Renal pelvis (tissue), 4 donors: ENCODE results near the gene RTN1. TPM values are rescaled to one million over a fixed set of nuclear protein-coding genes. Genes with fewer than 3 reads are reported as not detected.

Source experiments
- DNase-seq: peaks from one replicate; pipeline ENCODE4 v3.0.0-alpha.2; 2013
- polyA plus RNA-seq, 3 donors: library from polyadenylated mRNA; unstranded; fragments of 120-200 nt; gene quantifications; one replicate each; pipeline ENCODE4 v1.2.1, GENCODE V29; 2013; ENCODE audit not compliant: insufficient read length in 3 of 3

RTN1 gene
- polyA plus RNA-seq, 3 donors = 2.5 to 4.3 (median 2.9) TPM

DNA sequence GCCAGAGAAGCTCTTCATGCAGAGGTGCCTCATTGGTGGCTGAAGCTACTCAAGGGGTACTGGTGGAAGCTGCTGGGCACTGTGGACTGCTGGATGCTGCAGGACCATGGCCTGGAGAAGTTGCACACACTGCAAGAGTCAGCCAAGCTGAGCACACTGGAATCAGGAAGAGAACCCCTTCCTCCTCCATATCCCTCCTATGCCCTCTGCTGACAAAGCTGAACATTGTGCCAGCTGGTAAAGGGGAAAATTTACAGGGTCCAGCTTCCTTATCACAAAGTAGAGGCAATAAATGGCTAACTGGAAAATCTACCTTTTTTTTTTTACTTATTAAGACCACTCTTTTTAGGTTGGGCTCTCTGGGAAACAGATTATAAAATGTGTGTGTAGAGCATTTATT is 300.5 kb downstream of the RTN1 start:
- no peak for DNase-seq

DNA sequence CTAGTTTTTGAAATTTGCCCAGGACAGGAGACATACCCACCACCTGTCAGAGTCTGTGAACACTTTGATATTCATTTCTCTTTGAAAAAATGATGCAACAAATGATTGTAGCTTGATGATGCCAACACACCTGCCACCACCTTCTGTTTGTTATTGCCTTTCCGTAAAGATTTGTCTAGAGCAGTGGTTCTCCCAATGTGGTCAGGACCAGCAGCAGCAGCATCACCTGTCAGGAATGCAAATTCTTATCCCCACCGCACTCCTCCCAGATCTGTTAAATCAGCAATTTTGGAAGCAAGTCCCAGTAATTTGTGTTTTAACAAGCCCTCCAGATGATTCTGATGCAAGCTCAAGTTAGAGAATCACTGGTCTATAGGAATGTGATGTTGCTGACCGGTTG is 303.9 kb downstream of the RTN1 start:
- no peak for DNase-seq

DNA sequence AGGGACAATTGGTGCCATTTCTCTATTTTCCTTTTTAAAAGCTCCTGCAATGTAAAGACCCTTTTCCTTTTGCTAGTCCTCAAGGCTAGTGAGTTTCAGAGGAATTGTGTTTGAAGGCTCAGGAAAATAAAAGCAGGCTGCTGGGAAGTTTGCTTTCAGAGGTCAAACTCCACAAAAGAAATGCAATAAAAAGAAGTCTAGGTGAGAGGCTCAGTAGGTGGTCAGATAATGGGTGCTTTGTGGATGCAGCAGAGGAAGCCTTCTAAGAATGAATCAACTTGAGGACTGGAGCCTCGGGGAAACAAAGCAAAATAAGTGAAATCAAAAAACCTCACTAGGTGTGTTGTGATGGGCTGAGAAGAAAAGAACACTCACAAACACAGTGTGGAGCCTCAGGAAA is 304.3 kb downstream of the RTN1 start:
- DNase-seq = no peak

DNA sequence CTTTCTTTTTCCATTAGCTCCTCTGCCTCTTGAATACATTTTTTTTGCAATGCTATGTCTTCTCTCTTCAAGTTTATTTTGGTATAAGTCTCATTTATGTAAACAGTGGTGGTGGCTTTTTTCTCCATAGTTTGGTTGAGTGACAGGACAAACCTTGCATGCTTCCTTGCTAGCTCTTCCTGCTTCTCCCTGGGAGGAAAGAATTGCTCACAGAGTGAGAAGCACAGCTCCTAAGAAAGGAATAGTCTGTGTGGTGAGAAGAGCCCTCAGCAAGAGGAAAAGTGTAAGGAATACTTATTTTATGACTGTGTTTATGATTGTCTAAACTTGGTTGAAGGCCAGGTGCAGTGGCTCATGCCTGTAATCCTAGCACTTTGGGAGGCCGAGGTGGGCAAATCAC is 305.5 kb downstream of the RTN1 start:
- DNase-seq = no peak

- DNase-seq = no peak
Measured at GRCh38 chr14:59564366-59564765, 306.2 kb downstream of the RTN1 start.

DNA sequence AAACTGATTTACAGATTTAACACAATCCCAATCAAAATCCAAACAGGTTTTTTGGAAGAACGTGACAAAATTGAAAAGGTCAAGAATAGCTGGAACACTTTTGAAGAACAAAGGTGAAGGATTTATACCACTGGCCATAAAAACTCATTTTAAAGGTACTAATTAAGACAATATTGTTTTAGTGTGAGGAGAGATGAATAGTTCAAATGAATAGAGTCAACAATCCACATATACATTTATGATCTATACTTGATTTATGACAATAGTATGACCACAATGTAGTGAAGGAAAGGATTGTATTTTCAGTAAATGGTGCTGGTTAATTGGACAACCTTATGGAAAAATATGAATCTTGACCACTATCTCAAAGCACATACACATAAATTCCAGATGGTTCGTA is 323.3 kb downstream of the RTN1 start:
- DNase-seq = no peak

Other genes starting within 250 kb of the RTN1 start
- gene LRRC9, start 49.4 kb upstream of the RTN1 start, polyA plus RNA-seq = 1 to 10 TPM; 1.5 to 2.3 (median 2.1) TPM
- 100 to 1,000 TPM in 1 of 3 donors, 10 to 100 TPM in 2; 79.5 to 101 (median 90.4) TPM for gene PCNX4, start 221.1 kb upstream of the RTN1 start, polyA plus RNA-seq